Measurements from ENCODE around the gene SMTN.
"Not testable (repeated sequence)": the region's sequence is repeated elsewhere in the genome, so short reads cannot be mapped to it uniquely, and the experiment has no call there.

Gene SMTN

GRCh38 chr22:31107894-31108218, 26.7 kb downstream of the SMTN start:
- H3K4me3 ChIP-seq (ENCODE audit: low read depth, low read length) = peak overlapping the region; percentile 56
- TF ChIP-seq, protein P1, sequence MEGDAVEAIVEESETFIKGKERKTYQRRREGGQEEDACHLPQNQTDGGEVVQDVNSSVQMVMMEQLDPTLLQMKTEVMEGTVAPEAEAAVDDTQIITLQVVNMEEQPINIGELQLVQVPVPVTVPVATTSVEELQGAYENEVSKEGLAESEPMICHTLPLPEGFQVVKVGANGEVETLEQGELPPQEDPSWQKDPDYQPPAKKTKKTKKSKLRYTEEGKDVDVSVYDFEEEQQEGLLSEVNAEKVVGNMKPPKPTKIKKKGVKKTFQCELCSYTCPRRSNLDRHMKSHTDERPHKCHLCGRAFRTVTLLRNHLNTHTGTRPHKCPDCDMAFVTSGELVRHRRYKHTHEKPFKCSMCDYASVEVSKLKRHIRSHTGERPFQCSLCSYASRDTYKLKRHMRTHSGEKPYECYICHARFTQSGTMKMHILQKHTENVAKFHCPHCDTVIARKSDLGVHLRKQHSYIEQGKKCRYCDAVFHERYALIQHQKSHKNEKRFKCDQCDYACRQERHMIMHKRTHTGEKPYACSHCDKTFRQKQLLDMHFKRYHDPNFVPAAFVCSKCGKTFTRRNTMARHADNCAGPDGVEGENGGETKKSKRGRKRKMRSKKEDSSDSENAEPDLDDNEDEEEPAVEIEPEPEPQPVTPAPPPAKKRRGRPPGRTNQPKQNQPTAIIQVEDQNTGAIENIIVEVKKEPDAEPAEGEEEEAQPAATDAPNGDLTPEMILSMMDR (IDR thresholded peaks at IDR 0.05; ENCODE audit: low read depth, low read length, missing control alignments) = no peak
- DNase-seq (ENCODE audit: low read depth) = no peak

- not testable (repeated sequence) for DNase-seq (ENCODE audit: low read depth); H3K4me3 ChIP-seq (ENCODE audit: low read depth, low read length)
These were observed 31.5 kb downstream of the SMTN start for GRCh38 chr22:31112547-31113091.

GRCh38 chr22:31118046-31118820, 37.1 kb downstream of the SMTN start:
- no peak overlapping the region for H3K4me3 ChIP-seq (ENCODE audit: low read depth, low read length)
- no peak for DNase-seq (ENCODE audit: low read depth)
- TF ChIP-seq, protein P1 (IDR thresholded peaks at IDR 0.05; ENCODE audit: low read depth, low read length, missing control alignments) = no peak

- no peak overlapping the region for H3K4me3 ChIP-seq (ENCODE audit: low read depth, low read length)
- no peak for DNase-seq (ENCODE audit: low read depth)
- TF ChIP-seq, protein P1 (IDR thresholded peaks at IDR 0.05; ENCODE audit: low read depth, low read length, missing control alignments) = no peak
These were observed 38.1 kb downstream of the SMTN start for GRCh38 chr22:31119026-31119717.

DNA sequence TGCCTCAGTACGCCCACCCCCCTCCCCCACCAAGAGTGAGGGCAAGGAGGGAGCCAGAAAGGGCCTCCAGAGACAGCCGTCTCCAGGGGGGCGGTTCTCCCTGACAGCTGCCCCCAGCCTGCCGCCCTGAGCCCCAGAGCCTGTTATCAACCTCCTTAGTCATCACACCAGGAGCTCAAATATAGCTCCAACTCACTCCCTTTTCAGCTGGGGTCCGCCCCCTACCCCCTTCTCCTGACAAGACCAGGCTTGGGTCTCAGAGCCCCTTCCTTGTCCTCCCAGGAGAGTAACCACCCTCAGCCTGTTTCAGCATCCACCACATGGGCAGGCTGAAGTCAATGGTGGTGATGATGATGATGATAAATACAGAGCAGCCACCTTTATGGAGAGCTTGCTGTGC, 39.1 kb downstream of the SMTN start:
- H3K4me3 ChIP-seq (ENCODE audit: low read depth, low read length) = no peak overlapping the region
- DNase-seq (ENCODE audit: low read depth) = no peak
- TF ChIP-seq, protein P1 (IDR thresholded peaks at IDR 0.05; ENCODE audit: low read depth, low read length, missing control alignments) = no peak

GRCh38 chr22:31120642-31121041, 39.5 kb downstream of the SMTN start:
- TF ChIP-seq, protein P1 (IDR thresholded peaks at IDR 0.05; ENCODE audit: low read depth, low read length, missing control alignments) = no peak
- no peak for DNase-seq (ENCODE audit: low read depth)
- H3K4me3 ChIP-seq (ENCODE audit: low read depth, low read length) = no peak overlapping the region

GRCh38 chr22:31121403-31121802, 40.3 kb downstream of the SMTN start:
- H3K4me3 ChIP-seq (ENCODE audit: low read depth, low read length) = no peak overlapping the region
- TF ChIP-seq, protein P1 (IDR thresholded peaks at IDR 0.05; ENCODE audit: low read depth, low read length, missing control alignments) = no peak
- no peak for DNase-seq (ENCODE audit: low read depth)
